HG03575 (cell line): ENCODE results near the gene APLP2.

Source experiments
- ATAC-seq: cut with Tn5 transposase; IDR thresholded peaks from one replicate; pipeline ENCODE4 v1.9.1; 2021; ENCODE audit not compliant: unreplicated experiment, insufficient number of reproducible peaks, low FRiP score; ENCODE audit errors: extremely low read depth

The APLP2 gene

GRCh38 chr11:130109386-130109785 is 39.7 kb downstream of the APLP2 start:
- ATAC-seq = no peak

- no peak for ATAC-seq
Observed at GRCh38 chr11:130110339-130111108, 40.8 kb downstream of the APLP2 start.

GRCh38 chr11:130112071-130112830 is 42.6 kb downstream of the APLP2 start:
- no peak for ATAC-seq

- no peak for ATAC-seq
Observed at GRCh38 chr11:130114281-130114680, 44.6 kb downstream of the APLP2 start.

- ATAC-seq = no peak
Observed at GRCh38 chr11:130114726-130115125, 45.0 kb downstream of the APLP2 start.

GRCh38 chr11:130115218-130115617 is 45.5 kb downstream of the APLP2 start:
- ATAC-seq = no peak

- ATAC-seq = peak; percentile 91
Observed at GRCh38 chr11:130118165-130118564, 48.5 kb downstream of the APLP2 start.

GRCh38 chr11:130118636-130119387 is 49.1 kb downstream of the APLP2 start:
- no peak for ATAC-seq

GRCh38 chr11:130120045-130120444 is 50.4 kb downstream of the APLP2 start:
- no peak for ATAC-seq

- no peak for ATAC-seq
Observed at GRCh38 chr11:130121445-130121978, 51.8 kb downstream of the APLP2 start.

- ATAC-seq = no peak
Observed at GRCh38 chr11:130122141-130122575, 52.5 kb downstream of the APLP2 start.

- no peak for ATAC-seq
Observed at GRCh38 chr11:130123414-130124040, 53.8 kb downstream of the APLP2 start.

- ATAC-seq = no peak
Observed at GRCh38 chr11:130124096-130124495, 54.4 kb downstream of the APLP2 start.

- no peak for ATAC-seq
Observed at GRCh38 chr11:130125638-130126037, 55.9 kb downstream of the APLP2 start.

- ATAC-seq = no peak
Observed at GRCh38 chr11:130126516-130126915, 56.8 kb downstream of the APLP2 start.

GRCh38 chr11:130127509-130127908 is 57.8 kb downstream of the APLP2 start:
- ATAC-seq = no peak

- no peak for ATAC-seq
Observed at GRCh38 chr11:130128626-130129025, 58.9 kb downstream of the APLP2 start.

- ATAC-seq = no peak
Observed at GRCh38 chr11:130129922-130130321, 60.2 kb downstream of the APLP2 start.
